PFSK-1 (cell line): Measurements from ENCODE around the gene TMPRSS9.

Source experiments
- FOXP2 ChIP-seq: optimal IDR thresholded peaks from 2 replicates; pipeline ENCODE3; 2011; ENCODE audit warnings: borderline replicate concordance, control low read depth, inconsistent platforms; ENCODE audit not compliant: insufficient read depth; ENCODE audit errors: extremely low read length, extremely low read depth
- POLR2AphosphoS5 ChIP-seq: IDR thresholded peaks from 2 replicates; pipeline ENCODE4 v1.6.1; 2012; ENCODE audit warnings: low read depth, mild to moderate bottlenecking, control low read depth, low read length, moderate library complexity
- SIN3A ChIP-seq: IDR thresholded peaks from 2 replicates; pipeline ENCODE4 v1.6.1; 2012; ENCODE audit warnings: mild to moderate bottlenecking, low read length, moderate library complexity, borderline replicate concordance; ENCODE audit not compliant: insufficient read depth
- TAF1 ChIP-seq: IDR thresholded peaks from 2 replicates; pipeline ENCODE4 v1.6.1; 2012; ENCODE audit warnings: low read length, control low read depth, borderline replicate concordance; ENCODE audit not compliant: insufficient read depth
- TF ChIP-seq, protein P1 (sequence below), 2 experiments: IDR thresholded peaks; 2 replicates each; pipeline versions ENCODE4 v1.6.1 to v1.8.0; 2011 to 2012; ENCODE audit warnings: low read depth in 2 of 2, low read length in 2 of 2, control low read depth in 1 of 2, inconsistent platforms in 1 of 2, mild to moderate bottlenecking in 1 of 2, moderate library complexity in 1 of 2; ENCODE audit not compliant: insufficient read depth in 1 of 2

Gene TMPRSS9

DNA sequence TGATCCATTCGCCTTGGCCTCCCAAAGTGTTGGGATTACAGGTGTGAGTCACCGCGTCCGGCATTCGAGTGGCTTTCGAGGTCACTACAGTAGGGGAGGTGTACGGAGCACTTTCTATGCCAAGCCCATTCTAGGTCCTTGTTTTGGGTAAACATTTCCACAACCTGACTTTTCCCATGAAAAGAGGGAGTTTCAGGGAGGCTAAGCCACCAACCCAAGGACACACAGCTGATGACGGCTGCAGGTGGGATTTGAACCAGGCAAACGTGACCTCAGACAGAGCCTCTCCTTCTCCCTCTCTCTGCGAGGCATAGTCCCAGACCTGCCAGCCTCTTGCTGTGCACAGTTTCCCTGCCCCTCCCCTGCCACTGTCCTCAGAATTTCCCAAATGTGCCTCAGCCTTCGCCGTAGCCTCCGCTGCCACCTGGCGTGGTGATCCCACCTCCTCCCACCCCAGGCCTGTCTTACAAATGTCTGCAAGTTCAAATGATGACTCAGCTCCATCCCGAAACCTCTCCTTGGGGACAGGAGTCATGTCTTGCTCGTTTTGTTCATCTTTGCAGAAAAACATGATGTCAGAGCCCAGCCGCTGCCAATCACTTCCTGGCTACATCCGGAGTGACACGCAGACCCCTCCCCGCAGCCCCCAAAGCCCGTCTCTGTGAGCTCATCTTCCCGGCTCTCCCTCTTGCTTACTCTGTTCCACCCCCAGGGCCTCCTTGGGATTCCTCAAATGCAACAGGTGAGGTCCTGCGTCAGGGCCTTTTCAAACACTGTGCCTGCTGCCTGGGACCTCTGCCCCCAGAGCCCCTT, 109.2 kb downstream of the TMPRSS9 start:
- peak; percentile 11 for TF ChIP-seq FOXP2
- TF ChIP-seq POLR2AphosphoS5: no peak
- TF ChIP-seq, protein P1, sequence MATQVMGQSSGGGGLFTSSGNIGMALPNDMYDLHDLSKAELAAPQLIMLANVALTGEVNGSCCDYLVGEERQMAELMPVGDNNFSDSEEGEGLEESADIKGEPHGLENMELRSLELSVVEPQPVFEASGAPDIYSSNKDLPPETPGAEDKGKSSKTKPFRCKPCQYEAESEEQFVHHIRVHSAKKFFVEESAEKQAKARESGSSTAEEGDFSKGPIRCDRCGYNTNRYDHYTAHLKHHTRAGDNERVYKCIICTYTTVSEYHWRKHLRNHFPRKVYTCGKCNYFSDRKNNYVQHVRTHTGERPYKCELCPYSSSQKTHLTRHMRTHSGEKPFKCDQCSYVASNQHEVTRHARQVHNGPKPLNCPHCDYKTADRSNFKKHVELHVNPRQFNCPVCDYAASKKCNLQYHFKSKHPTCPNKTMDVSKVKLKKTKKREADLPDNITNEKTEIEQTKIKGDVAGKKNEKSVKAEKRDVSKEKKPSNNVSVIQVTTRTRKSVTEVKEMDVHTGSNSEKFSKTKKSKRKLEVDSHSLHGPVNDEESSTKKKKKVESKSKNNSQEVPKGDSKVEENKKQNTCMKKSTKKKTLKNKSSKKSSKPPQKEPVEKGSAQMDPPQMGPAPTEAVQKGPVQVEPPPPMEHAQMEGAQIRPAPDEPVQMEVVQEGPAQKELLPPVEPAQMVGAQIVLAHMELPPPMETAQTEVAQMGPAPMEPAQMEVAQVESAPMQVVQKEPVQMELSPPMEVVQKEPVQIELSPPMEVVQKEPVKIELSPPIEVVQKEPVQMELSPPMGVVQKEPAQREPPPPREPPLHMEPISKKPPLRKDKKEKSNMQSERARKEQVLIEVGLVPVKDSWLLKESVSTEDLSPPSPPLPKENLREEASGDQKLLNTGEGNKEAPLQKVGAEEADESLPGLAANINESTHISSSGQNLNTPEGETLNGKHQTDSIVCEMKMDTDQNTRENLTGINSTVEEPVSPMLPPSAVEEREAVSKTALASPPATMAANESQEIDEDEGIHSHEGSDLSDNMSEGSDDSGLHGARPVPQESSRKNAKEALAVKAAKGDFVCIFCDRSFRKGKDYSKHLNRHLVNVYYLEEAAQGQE (IDR thresholded peaks at IDR 0.05; ENCODE audit: insufficient read depth in 1 of 2, low read depth in 2 of 2, low read length in 2 of 2): no peak

DNA sequence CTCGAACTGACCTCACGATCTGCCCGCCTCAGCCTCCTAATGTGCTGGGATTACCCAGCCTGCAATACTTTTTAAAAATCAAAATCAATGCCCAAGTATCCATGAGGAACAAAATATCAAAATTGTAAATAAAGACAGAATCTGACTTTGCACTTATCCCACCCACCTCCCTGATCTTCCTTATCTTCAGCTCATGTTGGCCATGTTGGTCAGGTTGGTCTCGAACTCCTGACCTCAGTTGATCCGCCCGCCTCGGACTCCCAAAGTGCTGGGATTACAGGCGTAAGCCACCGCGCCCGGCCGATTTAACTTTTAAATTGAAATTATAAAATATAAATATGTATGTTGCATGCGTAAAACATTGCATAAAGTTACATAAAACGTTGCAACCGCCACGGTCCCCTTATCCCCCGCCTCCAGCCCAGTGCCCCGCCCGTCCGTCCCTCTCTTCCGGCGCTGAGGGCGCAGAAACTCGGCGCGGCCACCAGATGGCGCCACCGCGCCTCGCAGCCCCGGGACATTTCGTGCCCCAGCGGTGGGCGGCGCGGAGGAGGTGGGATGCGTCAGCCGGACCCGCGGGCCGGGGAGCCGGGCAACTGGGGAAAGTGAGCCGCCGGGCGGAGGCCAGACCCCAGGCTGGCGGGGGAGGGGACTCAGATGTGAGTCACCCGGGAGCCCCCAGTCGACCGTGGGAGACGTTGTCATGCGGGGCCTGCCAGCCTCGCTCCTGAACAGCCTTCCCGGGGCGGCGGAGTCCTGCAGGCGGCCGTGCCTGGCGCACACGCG, 114.4 kb downstream of the TMPRSS9 start:
- no peak for TF ChIP-seq TAF1
- TF ChIP-seq, protein P1 (IDR thresholded peaks at IDR 0.05; ENCODE audit: insufficient read depth in 1 of 2, low read depth in 2 of 2, low read length in 2 of 2): 0 out of 4 replicates have a peak, but pooled peaks of 1 of the 2 experiments have one; percentile 22
- TF ChIP-seq SIN3A: no peak
- TF ChIP-seq POLR2AphosphoS5: no peak
- peak; percentile 90 for TF ChIP-seq FOXP2

- TF ChIP-seq TAF1: no peak
- TF ChIP-seq SIN3A: no peak
- TF ChIP-seq, protein P1 (IDR thresholded peaks at IDR 0.05; ENCODE audit: insufficient read depth in 1 of 2, low read depth in 2 of 2, low read length in 2 of 2): no peak
- no peak for TF ChIP-seq FOXP2
- TF ChIP-seq POLR2AphosphoS5: no peak
These were observed 115.1 kb downstream of the TMPRSS9 start for GRCh38 chr19:2475018-2475701.
